Measurements from ENCODE around the gene SNCAIP.

The SNCAIP gene

GRCh38 chr5:122354293-122354692 is 42.3 kb downstream of the SNCAIP start:
- DNase-seq (ENCODE audit: insufficient read length, low spot score), result no peak
- FAIRE-seq, result no peak
- TF ChIP-seq CTCF (IDR thresholded peaks at IDR 0.05; ENCODE audit: insufficient read depth, missing control alignments), result no peak

- DNase-seq (ENCODE audit: insufficient read length, low spot score) (no peak), FAIRE-seq (no peak)
- TF ChIP-seq CTCF (IDR thresholded peaks at IDR 0.05; ENCODE audit: insufficient read depth, missing control alignments), result no peak
These were observed 43.3 kb downstream of the SNCAIP start for GRCh38 chr5:122355324-122355723.

- DNase-seq (ENCODE audit: insufficient read length, low spot score), result no peak
- no peak for TF ChIP-seq CTCF (IDR thresholded peaks at IDR 0.05; ENCODE audit: insufficient read depth, missing control alignments)
- FAIRE-seq, result no peak
These were observed 44.8 kb downstream of the SNCAIP start for GRCh38 chr5:122356855-122357254.

GRCh38 chr5:122358372-122358979 is 46.4 kb downstream of the SNCAIP start:
- FAIRE-seq (no peak), DNase-seq (ENCODE audit: insufficient read length, low spot score) (no peak)
- no peak for TF ChIP-seq CTCF (IDR thresholded peaks at IDR 0.05; ENCODE audit: insufficient read depth, missing control alignments)

GRCh38 chr5:122362361-122362760 is 50.3 kb downstream of the SNCAIP start:
- no peak for FAIRE-seq
- DNase-seq (ENCODE audit: insufficient read length, low spot score), result no peak
- TF ChIP-seq CTCF (IDR thresholded peaks at IDR 0.05; ENCODE audit: insufficient read depth, missing control alignments), result no peak

GRCh38 chr5:122363623-122364022 is 51.6 kb downstream of the SNCAIP start:
- no peak for TF ChIP-seq CTCF (IDR thresholded peaks at IDR 0.05; ENCODE audit: insufficient read depth, missing control alignments)
- no peak for DNase-seq (ENCODE audit: insufficient read length, low spot score)
- FAIRE-seq, result no peak

- TF ChIP-seq CTCF (IDR thresholded peaks at IDR 0.05; ENCODE audit: insufficient read depth, missing control alignments), result no peak
- no peak for FAIRE-seq
- DNase-seq (ENCODE audit: insufficient read length, low spot score), result no peak
These were observed 54.5 kb downstream of the SNCAIP start for GRCh38 chr5:122366501-122366900.

Data from D721Med (cell line).